IMR-90 (cell line): ENCODE results near the gene STARD3. TPM values are rescaled to one million over a fixed set of nuclear protein-coding genes. Genes with fewer than 3 reads are reported as not detected.

Experiments
- ATAC-seq: fragments of 200-7000 bp; cut with Tn5 transposase; 2 replicates; pipeline ENCODE4 v1.9.1; 2020; ENCODE audit warnings: low read depth, mild to moderate bottlenecking, moderate library complexity
- BruUV-seq: library from RNA; stranded (reverse); fragments of 400-500 nt; replicated peaks from 2 replicates; lab custom pipeline; 2021; lab: Mats Ljungman, UMichigan
- CTCF ChIA-PET: fragments of 300-600 bp; formaldehyde crosslinking; extraction: SDS; loops from one replicate; lab custom pipeline; 2021; ENCODE audit warnings: antibody characterized with exemption; lab: Yijun Ruan, JAX
- POLR2A ChIA-PET: fragments of 300-600 bp; sonication (Branson Sonifier 250); formaldehyde crosslinking; loops from one replicate; lab custom pipeline; 2022; ENCODE audit warnings: antibody characterized with exemption; ENCODE audit not compliant: unreplicated experiment; lab: Charles Lee
- DNase-seq: peaks from one replicate; pipeline ENCODE4 v3.0.0; 2013
- H2AFZ ChIP-seq: replicated peaks from 2 replicates; pipeline ENCODE3; 2013; ENCODE audit warnings: low read length, mild to moderate bottlenecking; ENCODE audit not compliant: poor library complexity
- H2AK5ac ChIP-seq: 2 replicates; pipeline ENCODE4 v1.6.1; 2013; ENCODE audit warnings: low read depth, low read length, inconsistent platforms
- H2AK9ac ChIP-seq: replicated peaks from 2 replicates; pipeline ENCODE3; 2013; ENCODE audit warnings: mild to moderate bottlenecking, low read depth, low read length, moderate library complexity; ENCODE audit not compliant: poor library complexity
- H2BK120ac ChIP-seq: 2 replicates; pipeline ENCODE4 v1.6.1; 2013; ENCODE audit warnings: low read depth, low read length, inconsistent platforms
- H2BK15ac ChIP-seq: 3 replicates; pipeline ENCODE4 v1.6.1; 2013; ENCODE audit warnings: low read depth, low read length, inconsistent platforms
- H2BK20ac ChIP-seq: 2 replicates; pipeline ENCODE4 v1.6.1; 2013; ENCODE audit warnings: low read depth, mild to moderate bottlenecking, inconsistent platforms, low read length, moderate library complexity
- H2BK5ac ChIP-seq: 2 replicates; pipeline ENCODE4 v1.6.1; 2013; ENCODE audit warnings: mild to moderate bottlenecking, low read depth, low read length, inconsistent platforms; ENCODE audit not compliant: poor library complexity, severe bottlenecking
- H3K14ac ChIP-seq: replicated peaks from 2 replicates; pipeline ENCODE4 v1.6.1; 2013; ENCODE audit warnings: low read depth, low read length, inconsistent platforms
- H3K18ac ChIP-seq: 2 replicates; pipeline ENCODE4 v1.6.1; 2013; ENCODE audit warnings: low read depth, low read length, control low read depth
- H3K23ac ChIP-seq: 2 replicates; pipeline ENCODE4 v1.6.1; 2013; ENCODE audit warnings: low read depth, low read length, inconsistent platforms
- H3K27ac ChIP-seq: 2 replicates; pipeline ENCODE4 v1.5.1; 2013; ENCODE audit warnings: mild to moderate bottlenecking, control low read depth, low read length; ENCODE audit not compliant: insufficient read depth
- H3K27me3 ChIP-seq: 2 replicates; pipeline ENCODE4 v1.6.1; 2013; ENCODE audit warnings: low read length; ENCODE audit not compliant: control insufficient read depth, insufficient read depth
- H3K36me3 ChIP-seq: 2 replicates; pipeline ENCODE4 v1.6.1; 2013; ENCODE audit warnings: low read length, mixed read lengths; ENCODE audit not compliant: control insufficient read depth, insufficient read depth
- H3K4ac ChIP-seq: 2 replicates; pipeline ENCODE4 v1.6.1; 2013; ENCODE audit warnings: low read depth, low read length, inconsistent platforms
- H3K4me1 ChIP-seq: 2 replicates; pipeline ENCODE4 v1.6.1; 2013; ENCODE audit warnings: low read length, mixed read lengths; ENCODE audit not compliant: control insufficient read depth, insufficient read depth
- H3K4me2 ChIP-seq: 2 replicates; pipeline ENCODE4 v1.6.1; 2013; ENCODE audit warnings: low read depth, mild to moderate bottlenecking, control low read depth, low read length, moderate library complexity
- H3K4me3 ChIP-seq: 2 replicates; pipeline ENCODE4 v1.5.1; 2013; ENCODE audit warnings: low read depth, mild to moderate bottlenecking, control low read depth, low read length, moderate library complexity; ENCODE audit not compliant: insufficient read depth
- H3K56ac ChIP-seq: 2 replicates; pipeline ENCODE4 v1.6.1; 2013; ENCODE audit warnings: low read length, inconsistent platforms; ENCODE audit not compliant: insufficient read depth; ENCODE audit errors: extremely low read depth
- H3K79me1 ChIP-seq, 2 experiments: 2 replicates each; pipeline ENCODE4 v1.6.1; 2013; ENCODE audit warnings: low read length in 2 of 2, inconsistent platforms in 1 of 2, low read depth in 1 of 2
- H3K9ac ChIP-seq: 2 replicates; pipeline ENCODE4 v1.6.1; 2013; ENCODE audit warnings: low read depth, low read length, control low read depth
- H3K9me1 ChIP-seq: 2 replicates; pipeline ENCODE4 v1.6.1; 2013; ENCODE audit warnings: low read length, inconsistent platforms; ENCODE audit not compliant: insufficient read depth
- H3K9me3 ChIP-seq: 2 replicates; pipeline ENCODE4 v1.6.1; 2013; ENCODE audit warnings: low read length; ENCODE audit not compliant: control insufficient read depth, insufficient read depth
- H4K20me1 ChIP-seq: 2 replicates; pipeline ENCODE4 v1.6.1; 2013; ENCODE audit warnings: low read length, inconsistent platforms; ENCODE audit not compliant: insufficient read depth
- H4K5ac ChIP-seq: 2 replicates; pipeline ENCODE4 v1.6.1; 2013; ENCODE audit warnings: mild to moderate bottlenecking, low read depth, low read length, control low read depth
- H4K8ac ChIP-seq, 2 experiments: 2 replicates each; pipeline ENCODE4 v1.6.1; 2013; ENCODE audit warnings: low read depth in 2 of 2, low read length in 2 of 2, control low read depth in 1 of 2, inconsistent platforms in 1 of 2
- H4K91ac ChIP-seq: 2 replicates; pipeline ENCODE4 v1.6.1; 2013; ENCODE audit warnings: low read depth, low read length, inconsistent platforms; ENCODE audit not compliant: insufficient read depth
- MAFK ChIP-seq: IDR thresholded peaks from 2 replicates; pipeline ENCODE4 v1.6.1; 2012; ENCODE audit warnings: low read depth, low read length, improper control_type of control experiment
- WGBS, 2 experiments: methylation state at CpG; one replicate each; pipeline versions ENCODE4 v1.1.5 to v1.1.7; 2013; ENCODE audit warnings: missing lambda C conversion rate in 2 of 2; ENCODE audit not compliant: insufficient read length in 1 of 2; ENCODE audit errors: extremely low coverage in 2 of 2; 5-methylcytosine and 5-hydroxymethylcytosine counted together
- dilution Hi-C: fragments of 300-500 bp; cut with HindIII; formaldehyde crosslinking; loops from one replicate; pipeline ENCODE4 v1.14.3; 2018; ENCODE audit warnings: low sequenced_read_pairs; ENCODE audit not compliant: unreplicated experiment
- in situ Hi-C: fragments of 300-500 bp; cut with MboI; formaldehyde crosslinking; loops from 3 replicates; pipeline ENCODE4 v1.14.3; 2019; ENCODE audit warnings: low sequenced_read_pairs, inconsistent platforms, mixed read lengths
- intact Hi-C: fragments of 100-400 bp; cut with micrococcal nuclease; formaldehyde crosslinking; loops from 2 replicates; pipeline ENCODE4 v1.10.0; 2022
- polyA plus RNA-seq, 3 experiments: library from polyadenylated mRNA; depleted of rRNA; stranded (reverse); fragments of >200 nt; gene quantifications; 2 replicates each; pipeline ENCODE4 v1.2.3, GENCODE V29; 2012; ENCODE audit warnings: low replicate concordance in 1 of 3
- total RNA-seq: library from RNA; depleted of rRNA; stranded (reverse); fragments of >200 nt; gene quantifications from 2 replicates; pipeline ENCODE4 v1.2.3, GENCODE V29; 2012
- TF ChIP-seq, protein P1 (sequence below): fragments of 150-350 bp; IDR thresholded peaks from 2 replicates; pipeline ENCODE4 v1.6.1; 2017; ENCODE audit warnings: mild to moderate bottlenecking, antibody characterized with exemption, low read length, low read depth

The STARD3 gene
- total and polyA plus RNA-seq, 2 of the 4 experiments (the other 2 are of a cell fraction) = 8.1 to 50.4 TPM

DNA sequence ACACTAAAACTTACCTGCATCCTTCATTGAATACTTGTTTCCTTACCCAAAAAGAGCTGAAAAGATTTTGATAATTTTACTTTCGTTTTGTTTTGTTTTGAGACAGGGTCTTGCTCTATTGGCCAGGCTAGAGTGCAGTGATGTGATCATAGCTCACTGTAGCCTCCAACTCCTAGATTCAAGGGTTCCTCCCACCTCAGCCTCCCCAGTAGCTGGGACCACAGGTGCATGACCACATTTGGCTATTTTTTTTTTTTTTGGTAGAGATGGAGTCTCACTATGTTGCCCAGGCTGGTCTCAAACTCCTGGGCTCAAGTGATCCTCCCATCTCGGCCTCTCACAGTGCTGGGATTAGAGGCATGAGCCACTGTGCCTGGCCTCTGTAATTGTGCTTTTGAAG lies 18.2 kb downstream of the STARD3 start:
- Histone ChIP-seq H2BK20ac (no peak overlapping the region), H3K27me3 (no peaks in the 10 kb centered on the region), H2AFZ (no peak overlapping the region), H2BK120ac (no peak overlapping the region), H3K4me1 (no peaks in the 10 kb centered on the region), H3K27ac (no peak overlapping the region), H4K20me1 (peaks cover 21% of the 10 kb centered on the region), H2AK9ac (no peak overlapping the region), H2AK5ac (no peak overlapping the region), H3K18ac (no peak overlapping the region), H3K4ac (no peak overlapping the region), H3K79me1 (peaks cover 12 to 24% of the 10 kb centered on the region in 2 experiments), H3K14ac (no peak overlapping the region), H3K4me3 (no peak overlapping the region), H3K56ac (no peak overlapping the region), H3K9me3 (no peaks in the 10 kb centered on the region), H4K5ac (no peak overlapping the region), H4K91ac (no peak overlapping the region), H2BK15ac (no peak overlapping the region), H2BK5ac (no peak overlapping the region), H3K36me3 (peaks cover 22% of the 10 kb centered on the region), H3K9me1 (no peaks in the 10 kb centered on the region; the same call in 1 of the 2 replicates), H3K23ac (no peak overlapping the region), H3K4me2 (no peak overlapping the region), H4K8ac (no peak overlapping the region), H3K9ac (no peak overlapping the region)
- intact Hi-C loops = no loop called here
- no CpG with 5 or more reads among the region's 2 CpGs for WGBS, 2 experiments
- no peak for DNase-seq
- TF ChIP-seq, protein P1, sequence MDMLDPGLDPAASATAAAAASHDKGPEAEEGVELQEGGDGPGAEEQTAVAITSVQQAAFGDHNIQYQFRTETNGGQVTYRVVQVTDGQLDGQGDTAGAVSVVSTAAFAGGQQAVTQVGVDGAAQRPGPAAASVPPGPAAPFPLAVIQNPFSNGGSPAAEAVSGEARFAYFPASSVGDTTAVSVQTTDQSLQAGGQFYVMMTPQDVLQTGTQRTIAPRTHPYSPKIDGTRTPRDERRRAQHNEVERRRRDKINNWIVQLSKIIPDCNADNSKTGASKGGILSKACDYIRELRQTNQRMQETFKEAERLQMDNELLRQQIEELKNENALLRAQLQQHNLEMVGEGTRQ = no peak
- TF ChIP-seq MAFK = no peak
- dilution Hi-C loops = no loop called here
- CTCF ChIA-PET = interaction anchor here (1.0 to 1.8 kb wide), 2 partner anchors 11 to 239 kb away, joined by 3 to 7 read pairs; no protein-coding TSS in a partner anchor
- ATAC-seq = no peak
- in situ Hi-C loops = no loop called here
- POLR2A ChIA-PET = no interaction called here
- BruUV-seq = no TSS peak
